Activated naive CD8-positive, alpha-beta T cell treated with anti-CD3 and anti-CD28 coated beads, Interleukin-2, amount 10 ng/mL, durations not matched to agents 7 days and 5 days (primary cell): ENCODE measurements around the gene CPPED1. TPM values are rescaled to one million over a fixed set of nuclear protein-coding genes. Genes with fewer than 3 reads are reported as not detected.

Experiments used
- ATAC-seq: fragments of 150-1000 bp; cut with Tn5 transposase; one replicate; pipeline ENCODE4 v1.10.0; 2021; ENCODE audit warnings: low read depth, moderate library complexity
- POLR2A ChIA-PET: fragments of 350-600 bp; sonication (Branson Sonifier 250); formaldehyde crosslinking; loops from one replicate; lab custom pipeline; 2021; ENCODE audit warnings: antibody characterized with exemption; lab: Charles Lee
- DNase-seq: peaks from one replicate; pipeline ENCODE4 v3.0.0; 2021
- H3K27ac Mint-ChIP-seq: one replicate; pipeline ENCODE4 v1.8.0; 2022; ENCODE audit warnings: mild to moderate bottlenecking, mixed read lengths
- H3K27me3 Mint-ChIP-seq: one replicate; pipeline ENCODE4 v1.8.0; 2022; ENCODE audit warnings: mild to moderate bottlenecking, moderate library complexity, mixed read lengths
- H3K36me3 Mint-ChIP-seq: one replicate; pipeline ENCODE4 v1.8.0; 2021; ENCODE audit warnings: mild to moderate bottlenecking, mixed read lengths
- H3K4me1 Mint-ChIP-seq: one replicate; pipeline ENCODE4 v1.8.0; 2021; ENCODE audit warnings: mixed read lengths
- H3K4me3 Mint-ChIP-seq: one replicate; pipeline ENCODE4 v1.8.0; 2022; ENCODE audit warnings: mild to moderate bottlenecking, moderate library complexity, mixed read lengths
- H3K9me3 Mint-ChIP-seq: one replicate; pipeline ENCODE4 v1.8.0; 2021; ENCODE audit warnings: mixed read lengths
- total RNA-seq, 2 experiments: library from RNA; stranded (reverse); gene quantifications; one replicate each; pipeline ENCODE4 v1.2.3, GENCODE V29; 2021

Gene CPPED1
- total RNA-seq, 2 experiments from 2014 or later: 7.8 to 9.7 TPM

DNA sequence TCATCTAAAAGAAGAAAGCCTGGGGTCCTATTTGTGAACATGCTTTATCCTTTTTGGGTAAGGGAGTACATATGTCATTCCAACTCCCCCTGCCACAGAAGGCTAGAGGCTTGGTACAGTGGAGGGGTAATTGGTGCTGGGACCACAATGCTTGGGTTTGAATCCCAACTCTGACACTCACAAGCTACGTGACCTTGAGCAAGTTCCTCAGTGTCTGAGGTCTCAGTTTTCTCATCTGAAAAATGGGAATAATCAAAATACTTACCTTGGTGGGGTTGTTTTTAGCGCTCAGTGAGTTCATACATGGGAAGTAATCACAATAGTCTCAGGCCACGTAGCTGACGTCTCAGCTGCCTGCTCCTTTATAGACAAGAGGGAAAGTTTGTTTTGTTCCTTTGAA is 150.8 kb downstream of the CPPED1 start:
- ATAC-seq (no peak), DNase-seq (no peak)
- H3K9me3 Mint-ChIP-seq: peaks cover 5% of the 10 kb centered on the region
- H3K27me3 Mint-ChIP-seq: no peaks in the 10 kb centered on the region
- POLR2A ChIA-PET: no interaction called here
- no peak overlapping the region for H3K27ac Mint-ChIP-seq
- no peaks in the 10 kb centered on the region for H3K36me3 Mint-ChIP-seq
- no peak overlapping the region for H3K4me3 Mint-ChIP-seq
- H3K4me1 Mint-ChIP-seq: no peaks in the 10 kb centered on the region

DNA sequence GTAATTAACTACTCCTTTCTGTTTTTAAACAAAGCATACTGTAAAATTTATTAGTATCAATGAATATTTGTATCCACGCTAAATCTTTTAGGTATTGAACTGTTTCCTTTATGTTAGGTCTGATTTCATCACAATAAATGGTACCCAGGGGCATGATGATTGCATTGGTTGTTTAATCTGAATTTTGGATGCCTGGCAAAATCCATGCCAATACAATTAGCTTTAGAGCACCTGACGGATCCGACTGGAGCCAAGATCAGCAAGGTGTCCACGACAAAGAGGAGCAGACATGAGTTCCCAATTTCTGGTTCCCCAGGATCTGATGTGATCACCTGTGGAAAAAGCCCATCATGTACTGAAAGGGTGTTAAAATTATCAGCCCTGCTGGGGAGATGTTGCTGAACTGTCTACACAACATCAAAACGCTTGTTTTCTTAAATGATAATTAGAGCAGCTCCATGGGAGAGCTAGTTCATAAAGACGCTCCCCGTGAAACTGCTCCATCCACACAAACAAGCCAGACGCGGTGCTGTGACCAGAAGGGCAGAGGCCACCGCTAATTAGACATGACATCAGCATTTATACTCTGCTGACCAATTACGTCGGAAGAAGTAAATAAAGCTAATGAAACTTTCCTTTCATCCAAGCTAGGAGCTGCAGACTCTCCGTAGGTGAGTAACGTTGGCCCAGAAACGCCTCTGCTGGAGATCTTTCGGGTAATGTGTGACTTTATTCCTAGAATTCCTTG is 151.7 kb downstream of the CPPED1 start:
- peaks cover 5% of the 10 kb centered on the region for H3K4me1 Mint-ChIP-seq
- POLR2A ChIA-PET: no interaction called here
- ATAC-seq (no peak), DNase-seq (no peak)
- H3K36me3 Mint-ChIP-seq: peaks cover 3% of the 10 kb centered on the region
- H3K27ac Mint-ChIP-seq: no peak overlapping the region
- H3K4me3 Mint-ChIP-seq: no peak overlapping the region
- no peaks in the 10 kb centered on the region for H3K27me3 Mint-ChIP-seq
- H3K9me3 Mint-ChIP-seq: peaks cover 8% of the 10 kb centered on the region

DNA sequence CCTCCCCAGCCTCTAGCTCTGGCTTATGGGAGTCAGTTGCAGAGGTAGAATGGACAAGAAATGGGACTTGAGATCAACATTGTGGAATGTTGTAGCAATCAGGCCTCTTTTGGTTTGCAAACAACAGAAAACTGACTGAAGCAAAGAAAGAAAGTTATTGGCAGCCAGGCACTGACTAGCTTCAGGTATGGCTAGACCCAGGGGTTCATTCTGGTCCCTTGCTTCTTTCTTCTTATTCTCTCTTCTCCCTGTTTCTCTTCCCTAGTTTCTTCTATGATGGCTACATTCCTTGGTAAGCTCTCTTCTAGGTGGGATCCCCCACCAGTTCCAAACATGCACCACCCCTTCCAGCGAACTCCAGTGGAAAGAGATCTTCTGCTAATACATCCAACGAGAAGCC is 154.3 kb downstream of the CPPED1 start:
- Mint-ChIP-seq H3K27ac (no peak overlapping the region), H3K36me3 (peaks cover 3% of the 10 kb centered on the region), H3K27me3 (no peaks in the 10 kb centered on the region), H3K4me3 (no peak overlapping the region), H3K4me1 (peaks cover 15% of the 10 kb centered on the region), H3K9me3 (peaks cover 8% of the 10 kb centered on the region)
- POLR2A ChIA-PET: no interaction called here
- DNase-seq (no peak), ATAC-seq (no peak)

DNA sequence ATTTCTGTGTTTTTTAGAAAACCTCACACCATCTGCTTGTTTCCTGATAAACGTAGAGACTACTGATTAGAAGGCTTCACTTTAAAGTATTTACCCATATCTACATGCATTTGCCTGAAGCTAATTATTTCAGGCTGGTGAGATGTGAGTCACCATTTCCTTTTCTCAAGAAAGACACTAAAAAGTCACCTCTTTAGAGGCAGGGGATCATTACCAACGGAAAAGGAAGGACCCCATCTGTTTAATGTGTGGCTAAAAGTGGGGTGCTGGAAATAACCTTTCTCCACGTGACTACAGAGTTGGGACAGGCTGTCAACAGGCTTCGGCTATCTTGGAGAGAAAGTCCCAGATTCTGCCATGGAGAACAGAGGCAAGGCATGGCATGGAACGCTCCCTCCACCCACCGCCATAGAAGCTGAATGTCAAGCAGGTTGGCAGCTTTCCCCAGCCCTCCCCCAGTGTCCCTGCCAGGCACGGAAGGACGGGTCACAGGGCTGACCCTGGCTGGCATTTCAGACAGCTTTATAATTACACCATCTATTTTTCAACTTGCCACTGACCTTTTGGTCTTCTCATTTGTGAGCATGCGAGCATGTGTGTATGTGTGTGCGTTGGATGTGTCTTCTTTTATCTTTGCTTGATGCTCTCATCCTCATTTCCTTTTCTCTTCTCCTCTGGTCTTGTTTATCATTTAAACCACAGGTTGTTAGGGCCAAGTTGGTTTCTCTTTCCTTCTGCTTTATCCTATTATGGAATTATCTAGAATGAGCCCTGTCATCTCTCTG is 157.0 kb downstream of the CPPED1 start:
- ATAC-seq: peak; percentile 72
- H3K27me3 Mint-ChIP-seq: no peaks in the 10 kb centered on the region
- peak overlapping the region; percentile 34 for H3K4me3 Mint-ChIP-seq
- H3K27ac Mint-ChIP-seq: peak overlapping the region; percentile 78
- POLR2A ChIA-PET: no interaction called here
- DNase-seq: peak; percentile 44
- peaks cover 15% of the 10 kb centered on the region for H3K4me1 Mint-ChIP-seq
- peaks cover 3% of the 10 kb centered on the region for H3K36me3 Mint-ChIP-seq
- H3K9me3 Mint-ChIP-seq: peaks cover 11% of the 10 kb centered on the region

DNA sequence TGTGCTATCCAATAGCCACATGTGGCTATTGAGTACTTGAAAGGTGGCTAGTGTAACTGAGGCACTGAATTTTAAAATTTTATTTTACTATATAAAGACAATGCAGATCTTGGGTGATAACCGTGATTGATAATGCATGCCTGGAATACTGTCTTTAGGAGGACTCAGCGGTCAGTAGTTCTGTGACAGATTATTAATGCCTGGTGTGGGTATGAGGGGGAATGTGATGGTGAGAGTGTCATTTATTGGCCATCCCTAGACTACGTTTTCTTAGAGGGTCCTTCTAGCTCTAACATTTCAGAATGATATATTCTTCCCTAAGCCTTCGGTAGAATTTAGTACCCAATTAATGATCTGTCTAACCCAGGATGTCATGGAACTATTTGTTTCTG is 157.6 kb downstream of the CPPED1 start:
- peak overlapping the region; percentile 78 for H3K27ac Mint-ChIP-seq
- ATAC-seq (no peak), DNase-seq (no peak)
- H3K4me1 Mint-ChIP-seq: peaks cover 15% of the 10 kb centered on the region
- H3K4me3 Mint-ChIP-seq: no peak overlapping the region
- H3K36me3 Mint-ChIP-seq: peaks cover 3% of the 10 kb centered on the region
- POLR2A ChIA-PET: no interaction called here
- peaks cover 11% of the 10 kb centered on the region for H3K9me3 Mint-ChIP-seq
- no peaks in the 10 kb centered on the region for H3K27me3 Mint-ChIP-seq

GRCh38 chr16:12643034-12643455 is 160.6 kb downstream of the CPPED1 start:
- Mint-ChIP-seq H3K27me3 (no peaks in the 10 kb centered on the region), H3K9me3 (peaks cover 6% of the 10 kb centered on the region), H3K36me3 (peaks cover 3% of the 10 kb centered on the region), H3K27ac (no peak overlapping the region), H3K4me1 (peaks cover 15% of the 10 kb centered on the region), H3K4me3 (no peak overlapping the region)
- POLR2A ChIA-PET: no interaction called here
- ATAC-seq (no peak), DNase-seq (no peak)

DNA sequence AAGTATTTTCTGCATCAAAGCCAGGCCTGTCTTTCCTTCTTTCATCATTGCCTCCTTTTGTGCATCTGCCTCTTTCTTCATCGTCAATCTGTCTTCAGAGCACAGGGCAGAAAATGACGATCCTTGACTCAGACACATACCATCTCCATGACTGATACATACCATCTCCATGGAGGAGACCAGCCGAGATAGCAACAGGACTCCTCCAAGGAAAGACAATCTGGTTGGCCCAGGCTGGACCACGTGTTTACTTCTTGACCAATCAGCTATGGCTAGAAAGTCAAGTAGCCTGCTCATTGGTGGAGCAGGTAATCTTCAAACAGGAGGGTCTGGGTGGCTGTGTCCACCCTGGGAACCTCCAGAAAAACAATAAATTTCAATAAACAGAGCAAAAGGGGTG is 164.6 kb downstream of the CPPED1 start:
- H3K27ac Mint-ChIP-seq: no peak overlapping the region
- H3K4me3 Mint-ChIP-seq: no peak overlapping the region
- POLR2A ChIA-PET: no interaction called here
- peaks cover 3% of the 10 kb centered on the region for H3K9me3 Mint-ChIP-seq
- H3K36me3 Mint-ChIP-seq: no peaks in the 10 kb centered on the region
- DNase-seq (no peak), ATAC-seq (no peak)
- no peaks in the 10 kb centered on the region for H3K4me1 Mint-ChIP-seq
- peaks cover 2% of the 10 kb centered on the region for H3K27me3 Mint-ChIP-seq

- no peaks in the 10 kb centered on the region for H3K36me3 Mint-ChIP-seq
- H3K4me1 Mint-ChIP-seq: no peaks in the 10 kb centered on the region
- H3K27ac Mint-ChIP-seq: no peak overlapping the region
- H3K9me3 Mint-ChIP-seq: no peaks in the 10 kb centered on the region
- ATAC-seq (no peak), DNase-seq (no peak)
- POLR2A ChIA-PET: no interaction called here
- H3K4me3 Mint-ChIP-seq: no peak overlapping the region
- H3K27me3 Mint-ChIP-seq: peaks cover 8% of the 10 kb centered on the region
Observed at GRCh38 chr16:12637002-12637401, 166.7 kb downstream of the CPPED1 start.

DNA sequence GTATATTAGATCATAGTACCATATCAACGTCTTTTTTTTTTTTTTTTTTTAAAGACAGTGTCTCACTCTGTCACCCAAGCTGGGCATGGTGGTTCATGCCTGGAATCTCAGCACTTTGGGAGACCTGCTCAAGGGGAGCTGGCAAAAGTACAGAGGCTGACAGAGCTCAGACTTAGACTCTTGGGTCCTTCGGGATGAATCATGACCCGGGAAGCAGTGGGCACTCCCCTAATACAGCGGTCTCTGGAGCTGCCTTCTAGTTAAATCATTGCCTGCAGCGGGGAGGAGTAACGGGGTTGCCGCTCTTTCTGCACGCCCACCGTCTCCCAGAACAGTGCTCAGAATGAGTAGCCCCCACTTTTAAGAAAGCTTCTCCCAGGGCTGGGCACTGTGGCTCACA is 174.4 kb downstream of the CPPED1 start:
- H3K36me3 Mint-ChIP-seq: no peaks in the 10 kb centered on the region
- POLR2A ChIA-PET: no interaction called here
- ATAC-seq (no peak), DNase-seq (no peak)
- no peak overlapping the region for H3K4me3 Mint-ChIP-seq
- peaks cover 7% of the 10 kb centered on the region for H3K27me3 Mint-ChIP-seq
- H3K9me3 Mint-ChIP-seq: no peaks in the 10 kb centered on the region
- no peak overlapping the region for H3K27ac Mint-ChIP-seq
- H3K4me1 Mint-ChIP-seq: no peaks in the 10 kb centered on the region

DNA sequence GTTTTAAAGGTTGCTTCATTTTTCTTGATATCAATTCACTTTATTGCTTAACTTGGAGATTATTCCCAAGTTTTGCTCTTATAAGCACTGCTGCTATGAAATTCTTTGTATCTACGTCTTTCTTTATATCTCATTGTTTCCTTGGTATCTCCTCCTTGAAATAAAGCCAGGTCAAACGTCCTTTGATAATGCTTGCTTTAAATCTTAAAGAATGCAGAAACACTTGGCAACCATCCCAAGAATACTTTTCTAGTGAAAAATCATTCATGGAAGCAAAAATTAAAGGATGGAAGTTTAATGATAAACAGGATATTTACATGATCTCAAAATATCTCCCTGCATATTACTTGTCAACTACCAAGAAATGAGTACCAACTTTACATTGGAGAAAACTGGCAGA is 175.2 kb downstream of the CPPED1 start:
- Mint-ChIP-seq H3K9me3 (no peaks in the 10 kb centered on the region), H3K4me1 (no peaks in the 10 kb centered on the region), H3K27ac (no peak overlapping the region), H3K27me3 (peaks cover 2% of the 10 kb centered on the region), H3K36me3 (no peaks in the 10 kb centered on the region), H3K4me3 (no peak overlapping the region)
- no peak for ATAC-seq
- DNase-seq: no peak
- POLR2A ChIA-PET: no interaction called here

DNA sequence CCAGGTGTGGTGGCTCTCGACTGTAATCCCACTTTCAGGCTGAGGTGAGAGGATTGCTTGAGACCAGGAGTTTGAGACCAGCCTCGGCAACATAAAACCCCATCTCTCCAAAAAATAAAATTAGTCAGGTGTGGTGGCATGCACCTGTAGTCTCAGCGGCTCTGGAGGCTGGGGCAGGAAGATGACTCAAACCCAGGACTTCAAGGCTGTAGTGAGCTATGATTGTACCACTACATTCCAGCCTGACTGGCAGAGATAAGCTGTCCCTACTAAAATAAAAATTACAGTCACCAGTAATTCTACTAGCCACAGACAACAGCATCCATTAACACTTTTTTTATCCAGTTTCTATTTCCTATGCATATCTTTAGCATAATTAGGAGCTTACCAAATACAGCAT is 176.3 kb downstream of the CPPED1 start:
- H3K36me3 Mint-ChIP-seq: no peaks in the 10 kb centered on the region
- POLR2A ChIA-PET: no interaction called here
- H3K4me3 Mint-ChIP-seq: no peak overlapping the region
- ATAC-seq: no peak
- no peaks in the 10 kb centered on the region for H3K27me3 Mint-ChIP-seq
- no peaks in the 10 kb centered on the region for H3K4me1 Mint-ChIP-seq
- no peak for DNase-seq
- no peak overlapping the region for H3K27ac Mint-ChIP-seq
- no peaks in the 10 kb centered on the region for H3K9me3 Mint-ChIP-seq

GRCh38 chr16:12626411-12626810 is 177.3 kb downstream of the CPPED1 start:
- H3K36me3 Mint-ChIP-seq: no peaks in the 10 kb centered on the region
- ATAC-seq: no peak
- no peaks in the 10 kb centered on the region for H3K4me1 Mint-ChIP-seq
- POLR2A ChIA-PET: no interaction called here
- H3K27ac Mint-ChIP-seq: no peak overlapping the region
- no peak for DNase-seq
- H3K27me3 Mint-ChIP-seq: no peaks in the 10 kb centered on the region
- H3K4me3 Mint-ChIP-seq: no peak overlapping the region
- no peaks in the 10 kb centered on the region for H3K9me3 Mint-ChIP-seq

GRCh38 chr16:12625716-12626115 is 178.0 kb downstream of the CPPED1 start:
- no peaks in the 10 kb centered on the region for H3K4me1 Mint-ChIP-seq
- no peak overlapping the region for H3K4me3 Mint-ChIP-seq
- POLR2A ChIA-PET: no interaction called here
- no peaks in the 10 kb centered on the region for H3K36me3 Mint-ChIP-seq
- no peak for ATAC-seq
- no peaks in the 10 kb centered on the region for H3K27me3 Mint-ChIP-seq
- no peaks in the 10 kb centered on the region for H3K9me3 Mint-ChIP-seq
- DNase-seq: no peak
- no peak overlapping the region for H3K27ac Mint-ChIP-seq

- POLR2A ChIA-PET: no interaction called here
- no peaks in the 10 kb centered on the region for H3K4me1 Mint-ChIP-seq
- no peak for DNase-seq
- no peaks in the 10 kb centered on the region for H3K9me3 Mint-ChIP-seq
- no peaks in the 10 kb centered on the region for H3K27me3 Mint-ChIP-seq
- no peak overlapping the region for H3K27ac Mint-ChIP-seq
- ATAC-seq: no peak
- no peak overlapping the region for H3K4me3 Mint-ChIP-seq
- no peaks in the 10 kb centered on the region for H3K36me3 Mint-ChIP-seq
Observed at GRCh38 chr16:12625068-12625467, 178.6 kb downstream of the CPPED1 start.
